A673 (cell line): ENCODE data around the gene DNAH14. TPM values are rescaled to one million over a fixed set of nuclear protein-coding genes. Genes with fewer than 3 reads are reported as not detected.

Source experiments
- BruUV-seq: library from RNA; stranded (reverse); fragments of 400-500 nt; replicated peaks from 2 replicates; lab custom pipeline; 2021; lab: Mats Ljungman, UMichigan
- CTCF ChIA-PET: fragments of 300-600 bp; sonication (Branson Sonifier 250); formaldehyde crosslinking; loops from one replicate; lab custom pipeline; 2022; ENCODE audit warnings: antibody characterized with exemption; lab: Charles Lee
- POLR2A ChIA-PET: fragments of 300-600 bp; sonication (Branson Sonifier 250); formaldehyde crosslinking; loops from one replicate; lab custom pipeline; 2022; ENCODE audit warnings: antibody characterized with exemption; ENCODE audit not compliant: low non-redundant PET; lab: Charles Lee
- DNase-seq: peaks from one replicate; pipeline ENCODE4 v3.0.0-alpha.2; 2015; ENCODE audit warnings: low spot score
- H3K27ac ChIP-seq: fragments of 200-600 bp; sonication (generic); 2 replicates; pipeline ENCODE4 v1.5.1; 2016; ENCODE audit warnings: mixed run types, low read depth, mild to moderate bottlenecking, mixed read lengths, antibody characterized with exemption, low read length; ENCODE audit not compliant: poor library complexity, severe bottlenecking
- H3K27me3 ChIP-seq: fragments of 200-600 bp; sonication (generic); replicated peaks from 2 replicates; pipeline ENCODE4 v1.6.1; 2017; ENCODE audit warnings: mixed run types, low read depth, mild to moderate bottlenecking, mixed read lengths, antibody characterized with exemption, low read length; ENCODE audit not compliant: insufficient read depth, poor library complexity
- H3K36me3 ChIP-seq: fragments of 200-600 bp; sonication (generic); 2 replicates; pipeline ENCODE4 v1.6.1; 2016; ENCODE audit warnings: mixed run types, mild to moderate bottlenecking, mixed read lengths, antibody characterized with exemption, low read length; ENCODE audit not compliant: insufficient read depth, poor library complexity, severe bottlenecking
- H3K4me1 ChIP-seq: fragments of 200-600 bp; sonication (generic); 2 replicates; pipeline ENCODE4 v1.6.1; 2017; ENCODE audit warnings: mixed run types, mild to moderate bottlenecking, mixed read lengths, antibody characterized with exemption, low read length; ENCODE audit not compliant: insufficient read depth, poor library complexity, severe bottlenecking
- H3K4me3 ChIP-seq: fragments of 200-600 bp; sonication (generic); 2 replicates; pipeline ENCODE4 v1.5.1; 2016; ENCODE audit warnings: low read depth, mixed run types, mild to moderate bottlenecking, mixed read lengths, low read length; ENCODE audit not compliant: poor library complexity, severe bottlenecking
- H3K9me3 ChIP-seq: fragments of 200-600 bp; sonication (generic); 2 replicates; pipeline ENCODE4 v1.6.1; 2016; ENCODE audit warnings: mixed run types, low read depth, mild to moderate bottlenecking, mixed read lengths, antibody characterized with exemption, low read length; ENCODE audit not compliant: poor library complexity, severe bottlenecking
- EZH2 ChIP-seq: fragments of 200-600 bp; sonication (generic); IDR thresholded peaks from 2 replicates; pipeline ENCODE4 v1.6.1; 2017; ENCODE audit warnings: borderline replicate concordance, low read depth, mild to moderate bottlenecking, mixed read lengths, antibody characterized with exemption, low read length; ENCODE audit not compliant: poor library complexity, severe bottlenecking
- intact Hi-C: fragments of 100-400 bp; cut with micrococcal nuclease; formaldehyde crosslinking; loops from one replicate; pipeline ENCODE4 v1.10.0; 2022; ENCODE audit not compliant: unreplicated experiment
- total RNA-seq: library from RNA; stranded (reverse); gene quantifications from 2 replicates; pipeline ENCODE4 v1.2.3, GENCODE V29; 2021
- TF ChIP-seq, protein P1 (sequence below): fragments of 300-800, 200-600 bp; sonication (generic); conservative IDR thresholded peaks from 2 replicates; pipeline ENCODE4 v1.5.1; 2017; ENCODE audit warnings: low read depth, mild to moderate bottlenecking, antibody characterized with exemption, low read length, moderate library complexity, mixed read lengths

The DNAH14 gene
- total RNA-seq, 1 experiment from 2014 or later: 9.9 TPM

GRCh38 chr1:225113265-225113664, 183.8 kb downstream of the DNAH14 start:
- no peaks in the 10 kb centered on the region for H3K4me1 ChIP-seq
- H3K27ac ChIP-seq: no peak overlapping the region
- BruUV-seq: no TSS peak
- DNase-seq: no peak
- no peaks in the 10 kb centered on the region for H3K36me3 ChIP-seq
- intact Hi-C loops: no loop called here
- CTCF ChIA-PET: no interaction called here
- no peak overlapping the region for H3K4me3 ChIP-seq
- no peaks in the 10 kb centered on the region for H3K27me3 ChIP-seq
- POLR2A ChIA-PET: no interaction called here
- no peaks in the 10 kb centered on the region for H3K9me3 ChIP-seq
- TF ChIP-seq EZH2: no peak
- TF ChIP-seq, protein P1, sequence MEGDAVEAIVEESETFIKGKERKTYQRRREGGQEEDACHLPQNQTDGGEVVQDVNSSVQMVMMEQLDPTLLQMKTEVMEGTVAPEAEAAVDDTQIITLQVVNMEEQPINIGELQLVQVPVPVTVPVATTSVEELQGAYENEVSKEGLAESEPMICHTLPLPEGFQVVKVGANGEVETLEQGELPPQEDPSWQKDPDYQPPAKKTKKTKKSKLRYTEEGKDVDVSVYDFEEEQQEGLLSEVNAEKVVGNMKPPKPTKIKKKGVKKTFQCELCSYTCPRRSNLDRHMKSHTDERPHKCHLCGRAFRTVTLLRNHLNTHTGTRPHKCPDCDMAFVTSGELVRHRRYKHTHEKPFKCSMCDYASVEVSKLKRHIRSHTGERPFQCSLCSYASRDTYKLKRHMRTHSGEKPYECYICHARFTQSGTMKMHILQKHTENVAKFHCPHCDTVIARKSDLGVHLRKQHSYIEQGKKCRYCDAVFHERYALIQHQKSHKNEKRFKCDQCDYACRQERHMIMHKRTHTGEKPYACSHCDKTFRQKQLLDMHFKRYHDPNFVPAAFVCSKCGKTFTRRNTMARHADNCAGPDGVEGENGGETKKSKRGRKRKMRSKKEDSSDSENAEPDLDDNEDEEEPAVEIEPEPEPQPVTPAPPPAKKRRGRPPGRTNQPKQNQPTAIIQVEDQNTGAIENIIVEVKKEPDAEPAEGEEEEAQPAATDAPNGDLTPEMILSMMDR: no peak

DNA sequence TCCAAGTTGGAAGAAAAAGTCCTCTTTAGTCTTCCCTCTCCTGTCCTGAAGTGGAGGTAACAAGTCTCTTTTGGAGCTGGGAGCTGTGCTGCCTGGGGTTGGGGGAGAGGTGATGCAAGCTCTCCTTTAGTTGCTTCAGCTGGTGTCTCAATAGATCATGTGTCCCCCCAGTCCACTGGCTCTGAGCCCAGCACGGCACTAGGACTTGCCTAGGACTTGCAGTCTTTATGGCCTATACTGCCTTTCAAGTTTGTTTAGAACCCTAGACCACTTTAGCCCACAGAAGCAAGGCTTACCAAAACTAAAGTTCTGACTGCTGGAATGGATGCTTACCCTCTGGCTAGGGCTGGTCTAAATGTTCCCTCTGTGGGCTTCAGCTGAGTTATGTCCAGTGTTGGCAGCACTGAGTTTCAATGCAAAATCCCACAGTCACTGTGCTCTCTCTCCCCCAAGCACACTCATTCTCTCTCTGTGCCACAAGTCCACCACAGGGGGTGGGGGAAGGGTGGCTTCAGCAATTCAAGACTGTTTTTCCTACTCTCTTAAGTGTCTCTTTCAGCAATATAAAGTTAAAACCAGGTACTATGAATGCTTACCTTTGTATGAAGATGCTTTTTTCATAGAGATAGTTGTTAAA, 185.0 kb downstream of the DNAH14 start:
- Histone ChIP-seq H3K27ac (no peak overlapping the region), H3K36me3 (no peaks in the 10 kb centered on the region), H3K4me1 (no peaks in the 10 kb centered on the region), H3K4me3 (no peak overlapping the region), H3K9me3 (no peaks in the 10 kb centered on the region), H3K27me3 (no peaks in the 10 kb centered on the region)
- no peak for TF ChIP-seq EZH2
- TF ChIP-seq, protein P1: no peak
- CTCF ChIA-PET: no interaction called here
- BruUV-seq: no TSS peak
- POLR2A ChIA-PET: no interaction called here
- intact Hi-C loops: no loop called here
- DNase-seq: no peak

DNA sequence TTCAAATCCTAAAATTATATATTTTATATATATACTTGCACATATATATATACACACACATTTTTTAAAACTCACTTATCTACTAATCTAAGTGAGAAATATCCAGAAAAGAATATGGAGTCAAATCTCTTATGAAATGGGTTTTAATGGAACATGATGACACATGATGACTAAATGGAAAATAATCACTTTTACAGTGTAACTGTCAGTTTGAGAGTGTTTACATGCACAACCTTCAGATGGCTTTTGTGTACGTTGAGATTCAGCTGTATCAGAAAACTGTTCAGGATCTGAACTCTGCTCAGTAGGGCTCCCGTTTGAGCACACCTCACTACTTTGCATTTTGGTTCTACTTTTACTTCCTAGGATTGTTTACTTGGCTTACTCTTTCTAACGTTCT, 189.8 kb downstream of the DNAH14 start:
- intact Hi-C loops: no loop called here
- TF ChIP-seq, protein P1: no peak
- TF ChIP-seq EZH2: no peak
- Histone ChIP-seq H3K4me3 (no peak overlapping the region), H3K36me3 (no peaks in the 10 kb centered on the region), H3K9me3 (no peaks in the 10 kb centered on the region), H3K27me3 (no peaks in the 10 kb centered on the region), H3K4me1 (no peaks in the 10 kb centered on the region), H3K27ac (no peak overlapping the region)
- BruUV-seq: no TSS peak
- CTCF ChIA-PET: no interaction called here
- POLR2A ChIA-PET: no interaction called here
- no peak for DNase-seq
